HCT116 (cell line): ENCODE results near the gene HNMT. TPM values are rescaled to one million over a fixed set of nuclear protein-coding genes. Genes with fewer than 3 reads are reported as not detected.

Experiments used
- ATAC-seq: fragments of 200-7000 bp; cut with Tn5 transposase; 2 replicates; pipeline ENCODE4 v1.9.1; 2020; ENCODE audit warnings: mild to moderate bottlenecking, moderate library complexity
- BruUV-seq: library from RNA; stranded (reverse); fragments of 400-500 nt; replicated peaks from 2 replicates; lab custom pipeline; 2021; lab: Mats Ljungman, UMichigan
- CTCF ChIA-PET: fragments of 300-600 bp; sonication (Branson Sonifier 250); formaldehyde crosslinking; loops from one replicate; lab custom pipeline; 2021; ENCODE audit warnings: antibody characterized with exemption; lab: Charles Lee
- POLR2A ChIA-PET: fragments of 300-600, 350-600 bp; sonication (Branson Sonifier 250); formaldehyde crosslinking; loops from one replicate; lab custom pipeline; 2021; ENCODE audit warnings: antibody characterized with exemption; lab: Charles Lee
- RAD21 ChIA-PET, 2 experiments: fragments of 300-600 bp; sonication (Branson Sonifier 250); formaldehyde crosslinking; loops; one replicate each; lab custom pipeline; 2023; ENCODE audit warnings: low total read pairs in 2 of 2; ENCODE audit not compliant: uncharacterized antibody in 2 of 2, unreplicated experiment in 2 of 2, low non-redundant PET in 1 of 2; lab: Charles Lee
- DNase-seq: peaks from one replicate; pipeline ENCODE4 v3.0.0-alpha.2; 2010; ENCODE audit warnings: low read depth, low spot score
- H2AFZ ChIP-seq: fragments of 200-600 bp; shearing (Covaris generic), sonication (generic); 2 replicates; pipeline ENCODE4 v1.6.1; 2017; ENCODE audit warnings: low read depth, mixed run types, mixed read lengths, antibody characterized with exemption, low read length; ENCODE audit not compliant: poor library complexity, severe bottlenecking
- H3K27ac ChIP-seq: 2 replicates; pipeline ENCODE4 v1.5.1; 2012; ENCODE audit warnings: low read depth, low read length
- H3K27me3 ChIP-seq: fragments of 200-600 bp; sonication (generic); 2 replicates; pipeline ENCODE4 v1.6.1; 2016; ENCODE audit warnings: mixed run types, low read length, mixed read lengths; ENCODE audit not compliant: insufficient read depth
- H3K36me3 ChIP-seq, 2 experiments: fragments of 200-500 bp in 1 of 2; fragments of 200-600 bp in 1 of 2; sonication (Bioruptor generic) in 1 of 2; sonication (generic) in 1 of 2; 2 replicates each; pipeline versions ENCODE4 v1.5.1 to v1.6.1; 2014 to 2016; ENCODE audit warnings: low read length in 2 of 2, inconsistent platforms in 1 of 2, mixed read lengths in 1 of 2, mixed run types in 1 of 2; ENCODE audit not compliant: insufficient read depth in 2 of 2, control insufficient read depth in 1 of 2
- H3K4me1 ChIP-seq, 2 experiments: fragments of 200-600 bp in 1 of 2; sonication (generic) in 1 of 2; 2 replicates each; pipeline versions ENCODE4 v1.5.1 to v1.6.1; 2012 to 2017; ENCODE audit warnings: low read length in 2 of 2, inconsistent platforms in 1 of 2, mild to moderate bottlenecking in 1 of 2, mixed read lengths in 1 of 2, mixed run types in 1 of 2, moderate library complexity in 1 of 2; ENCODE audit not compliant: insufficient read depth in 2 of 2, control insufficient read depth in 1 of 2
- H3K4me2 ChIP-seq: fragments of 200-600 bp; sonication (generic); 2 replicates; pipeline ENCODE4 v1.6.1; 2017; ENCODE audit warnings: mixed run types, low read length, mixed read lengths
- H3K4me3 ChIP-seq, 2 experiments: fragments of 200-600 bp in 1 of 2; sonication (generic) in 1 of 2; replicated peaks in 1 of 2; 2 replicates each; pipeline ENCODE4 v1.5.1; 2011 to 2016; ENCODE audit warnings: low read length in 2 of 2, control low read depth in 1 of 2, low read depth in 1 of 2, mild to moderate bottlenecking in 1 of 2, mixed read lengths in 1 of 2, mixed run types in 1 of 2
- H3K79me2 ChIP-seq: fragments of 200-600 bp; sonication (generic); 2 replicates; pipeline ENCODE4 v1.6.1; 2017; ENCODE audit warnings: mild to moderate bottlenecking, mixed run types, low read length, moderate library complexity, mixed read lengths; ENCODE audit not compliant: insufficient read depth
- H3K9ac ChIP-seq: fragments of 200-600 bp; sonication (generic); 2 replicates; pipeline ENCODE4 v1.6.1; 2016; ENCODE audit warnings: low read length, mixed read lengths
- H3K9me2 ChIP-seq: fragments of 200-600 bp; sonication (generic), shearing (Covaris generic); 2 replicates; pipeline ENCODE4 v1.6.1; 2017; ENCODE audit warnings: mixed run types, mild to moderate bottlenecking, moderate library complexity; ENCODE audit not compliant: insufficient read depth
- H3K9me3 ChIP-seq, 2 experiments: fragments of 200-500 bp in 1 of 2; fragments of 200-600 bp in 1 of 2; sonication (Bioruptor generic) in 1 of 2; sonication (generic) in 1 of 2; 2 replicates each; pipeline ENCODE4 v1.6.1; 2014 to 2017; ENCODE audit warnings: low read length in 2 of 2, mixed read lengths in 2 of 2, inconsistent platforms in 1 of 2, low read depth in 1 of 2, mild to moderate bottlenecking in 1 of 2, mixed run types in 1 of 2, moderate library complexity in 1 of 2; ENCODE audit not compliant: control insufficient read depth in 1 of 2, insufficient read depth in 1 of 2
- H4K20me1 ChIP-seq: fragments of 200-600 bp; sonication (generic), shearing (Covaris generic); 2 replicates; pipeline ENCODE4 v1.6.1; 2017; ENCODE audit warnings: mixed run types, mild to moderate bottlenecking, moderate library complexity; ENCODE audit not compliant: insufficient read depth
- ATF3 ChIP-seq: IDR thresholded peaks from 2 replicates; pipeline ENCODE4 v1.6.1; 2012
- CEBPB ChIP-seq: IDR thresholded peaks from 2 replicates; pipeline ENCODE4 v1.6.1; 2012; ENCODE audit warnings: low read depth
- EGR1 ChIP-seq: IDR thresholded peaks from 2 replicates; pipeline ENCODE4 v1.6.1; 2012; ENCODE audit warnings: low read depth
- ELF1 ChIP-seq: IDR thresholded peaks from 2 replicates; pipeline ENCODE4 v1.6.1; 2012; ENCODE audit warnings: low read depth, borderline replicate concordance
- SIN3A ChIP-seq: IDR thresholded peaks from 2 replicates; pipeline ENCODE4 v1.6.1; 2012; ENCODE audit warnings: low read depth
- ZFX ChIP-seq: fragments of 450-650 bp; IDR thresholded peaks from 2 replicates; pipeline ENCODE4 v1.6.1; 2017
- intact Hi-C: fragments of 100-400 bp; cut with micrococcal nuclease; formaldehyde crosslinking; loops from 2 replicates; pipeline ENCODE4 v1.10.0; 2022
- total RNA-seq: library from RNA; stranded (reverse); gene quantifications from one replicate; pipeline ENCODE4 v1.2.1, GENCODE V29; 2021; ENCODE audit not compliant: unreplicated experiment

HNMT gene
- total RNA-seq, 1 experiment from 2014 or later = not detected

GRCh38 chr2:137952586-137953129 is 11.6 kb upstream of the HNMT start:
- no peak for ATAC-seq
- BruUV-seq = no TSS peak
- H3K9me3 ChIP-seq = no peaks in the 10 kb centered on the region
- H3K36me3 ChIP-seq = no peaks in the 10 kb centered on the region
- no peak overlapping the region for H2AFZ ChIP-seq
- H3K27ac ChIP-seq = no peak overlapping the region
- TF ChIP-seq ZFX (no peak), SIN3A (no peak)
- TF ChIP-seq, all 23 proteins: peak for 0
- Histone ChIP-seq H3K9ac (no peak overlapping the region), H3K27me3 (no peaks in the 10 kb centered on the region), H3K79me2 (no peaks in the 10 kb centered on the region), H4K20me1 (no peaks in the 10 kb centered on the region), H3K4me1 (peaks cover 0 to 3% of the 10 kb centered on the region in 2 experiments; a peak in 1 of 4 replicates), H3K4me3 (no peak overlapping the region), H3K4me2 (no peak overlapping the region), H3K9me2 (no peaks in the 10 kb centered on the region)
- ChIA-PET RAD21 (no interaction called here), POLR2A (no interaction called here), CTCF (no interaction called here)
- DNase-seq = no peak
- intact Hi-C loops = no loop called here

GRCh38 chr2:137955536-137955935 is 8.7 kb upstream of the HNMT start:
- H3K9ac ChIP-seq = no peak overlapping the region
- H3K4me3 ChIP-seq = no peak overlapping the region
- no peak overlapping the region for H3K27ac ChIP-seq
- no peaks in the 10 kb centered on the region for H3K27me3 ChIP-seq
- no TSS peak for BruUV-seq
- H3K9me2 ChIP-seq = no peaks in the 10 kb centered on the region
- ATAC-seq (no peak), DNase-seq (no peak)
- H4K20me1 ChIP-seq = no peaks in the 10 kb centered on the region
- H3K36me3 ChIP-seq = no peaks in the 10 kb centered on the region
- RAD21 ChIA-PET = no interaction called here
- no peaks in the 10 kb centered on the region for H3K79me2 ChIP-seq
- intact Hi-C loops = no loop called here
- H3K9me3 ChIP-seq = no peaks in the 10 kb centered on the region
- no peak overlapping the region for H2AFZ ChIP-seq
- POLR2A ChIA-PET = no interaction called here
- no peak overlapping the region for H3K4me2 ChIP-seq
- CTCF ChIA-PET = no interaction called here
- H3K4me1 ChIP-seq = peaks cover 0 to 3% of the 10 kb centered on the region in 2 experiments; a peak in 1 of 4 replicates
- TF ChIP-seq EGR1 = no peak
- no peak for TF ChIP-seq ELF1
- TF ChIP-seq CEBPB = no peak
- no peak for TF ChIP-seq ATF3
